DMS53 treated with DMSO at 0.1 percent for 48 hours (cell line): ENCODE data around the gene LMBR1L.

Source experiments
- DNase-seq: peaks from one replicate; lab custom pipeline; 2025; ENCODE audit not compliant: unreplicated experiment; lab: John Stamatoyannopoulos, UW

Gene LMBR1L

GRCh38 chr12:49055092-49055491 lies 55.6 kb downstream of the LMBR1L start:
- no peak for DNase-seq

- DNase-seq, result no peak
These were observed 56.1 kb downstream of the LMBR1L start for GRCh38 chr12:49054524-49054923.

GRCh38 chr12:49054096-49054495 lies 56.6 kb downstream of the LMBR1L start:
- DNase-seq, result no peak

GRCh38 chr12:49052451-49053208 lies 58.0 kb downstream of the LMBR1L start:
- no peak for DNase-seq

DNA sequence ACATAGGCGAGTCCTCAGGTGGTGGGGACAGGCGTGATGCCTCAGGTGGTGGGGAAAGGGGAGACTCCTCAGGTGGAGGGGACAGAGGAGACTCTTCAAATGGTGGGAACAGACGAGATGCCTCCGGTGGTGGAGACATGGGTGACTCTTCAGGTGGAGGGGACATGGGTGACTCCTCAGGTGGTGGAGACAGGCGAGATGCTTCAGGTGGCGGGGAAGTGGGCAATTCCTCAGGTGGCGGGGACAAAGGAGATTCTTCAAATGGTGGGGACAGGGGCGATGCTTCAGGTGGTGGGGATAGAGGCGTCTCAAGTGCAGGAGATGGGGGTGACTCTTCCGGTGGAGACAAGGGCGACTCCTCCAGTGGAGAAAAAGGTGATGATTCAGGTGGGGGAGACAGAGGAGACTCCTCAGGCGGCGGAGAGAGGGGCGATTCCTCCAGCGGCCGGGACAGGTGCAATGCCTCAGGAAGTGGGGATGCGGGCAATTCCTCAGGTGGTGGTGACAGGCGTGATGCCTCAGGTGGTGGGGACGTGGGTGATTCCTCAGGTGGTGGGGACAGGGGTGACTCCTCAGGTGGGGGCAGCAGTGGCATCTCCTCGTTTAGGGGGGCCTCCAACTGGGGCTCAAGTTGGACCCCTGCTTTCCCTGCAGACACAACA lies 58.7 kb downstream of the LMBR1L start:
- DNase-seq, result no peak

DNA sequence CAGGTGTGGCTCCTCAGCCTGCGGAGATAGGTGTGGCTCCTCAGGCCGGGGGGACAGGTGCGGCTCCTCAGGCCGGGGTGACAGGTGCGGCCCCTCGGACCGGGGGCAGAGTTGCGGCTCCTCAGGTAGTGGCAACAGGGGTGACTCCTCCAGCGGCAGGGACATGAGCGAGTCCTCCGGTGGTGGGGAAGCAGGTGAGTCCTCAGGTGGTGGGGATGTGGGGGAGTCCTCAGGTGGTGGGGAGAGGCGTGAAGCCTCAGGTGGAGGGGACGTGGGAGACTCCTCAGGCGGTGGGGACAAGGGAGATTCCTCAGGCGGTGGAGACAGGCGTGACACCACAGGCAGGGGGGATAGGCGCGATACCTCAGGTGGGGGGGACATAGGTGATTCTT lies 59.3 kb downstream of the LMBR1L start:
- no peak for DNase-seq

DNA sequence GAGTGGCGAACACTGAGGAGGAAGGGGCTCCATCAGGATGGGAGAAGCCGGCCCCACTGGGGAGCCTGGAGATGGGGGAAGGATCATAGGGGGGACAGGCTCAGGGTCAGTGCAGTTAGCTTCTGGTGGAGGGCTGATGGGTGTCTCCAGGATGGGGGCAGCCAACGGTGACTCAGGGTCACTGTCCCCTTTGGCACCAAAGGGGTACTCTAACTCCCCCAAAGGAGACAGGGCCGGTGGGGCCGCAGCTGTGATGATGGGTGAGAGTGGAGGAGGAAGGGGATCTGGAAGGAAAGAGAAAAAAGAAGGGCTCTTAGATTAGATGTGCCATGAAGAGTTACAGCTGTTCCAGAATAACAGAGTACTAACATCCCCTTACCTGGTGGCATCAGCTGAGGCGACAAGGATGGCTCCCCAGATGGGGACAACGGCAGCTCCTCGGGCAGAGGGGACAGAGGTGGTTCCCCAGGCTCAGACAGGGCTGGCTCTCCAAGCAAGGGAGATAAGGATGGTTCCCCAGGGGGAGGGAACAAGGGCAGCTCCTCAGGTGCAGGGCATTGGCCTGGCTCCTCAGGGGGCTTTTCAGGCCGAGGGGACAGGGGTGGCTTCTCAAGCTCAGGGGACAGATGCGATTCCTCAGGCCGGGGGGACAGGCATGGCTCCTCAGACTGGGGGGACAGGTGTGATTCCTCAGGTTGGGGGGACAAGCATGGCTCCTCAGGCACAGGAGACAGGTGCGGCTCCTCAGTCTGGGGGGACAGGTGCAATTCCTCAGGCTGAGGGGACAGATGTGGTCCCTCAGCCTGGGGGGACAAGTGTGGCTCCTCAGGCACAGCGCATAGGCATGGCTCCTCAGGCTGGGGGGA lies 59.9 kb downstream of the LMBR1L start:
- no peak for DNase-seq

DNA sequence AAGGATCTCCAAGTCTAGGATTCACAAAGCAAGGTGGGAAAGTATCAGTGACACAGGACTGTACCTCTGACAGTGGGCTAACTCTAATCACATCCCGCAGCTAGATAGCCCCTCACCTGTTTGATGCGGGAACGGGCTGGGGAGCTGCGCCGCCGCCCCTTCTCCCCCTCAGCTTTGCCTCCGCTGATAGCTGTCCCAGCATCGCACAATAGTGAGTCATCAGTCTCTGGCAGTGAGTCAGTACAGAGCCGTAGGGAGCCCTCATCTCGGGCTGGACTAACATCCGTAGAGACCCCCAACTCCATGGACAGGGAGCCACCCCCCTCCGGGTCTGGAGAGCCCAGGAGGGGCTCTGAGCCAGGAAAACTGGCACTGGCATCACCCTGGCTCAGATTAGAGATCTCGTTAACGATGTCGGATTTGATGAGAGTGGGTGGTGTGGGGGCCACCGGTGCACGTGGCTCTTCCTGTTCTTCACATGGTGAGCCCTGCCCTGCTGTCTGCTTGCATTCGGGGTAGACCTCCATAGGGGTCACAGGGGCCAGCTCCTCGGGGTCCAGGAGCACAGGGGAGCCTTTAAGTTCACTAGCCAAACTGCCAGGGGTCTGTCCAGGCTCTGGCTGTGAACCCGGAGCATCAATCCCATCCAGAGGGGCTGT lies 61.0 kb downstream of the LMBR1L start:
- DNase-seq, result no peak

DNA sequence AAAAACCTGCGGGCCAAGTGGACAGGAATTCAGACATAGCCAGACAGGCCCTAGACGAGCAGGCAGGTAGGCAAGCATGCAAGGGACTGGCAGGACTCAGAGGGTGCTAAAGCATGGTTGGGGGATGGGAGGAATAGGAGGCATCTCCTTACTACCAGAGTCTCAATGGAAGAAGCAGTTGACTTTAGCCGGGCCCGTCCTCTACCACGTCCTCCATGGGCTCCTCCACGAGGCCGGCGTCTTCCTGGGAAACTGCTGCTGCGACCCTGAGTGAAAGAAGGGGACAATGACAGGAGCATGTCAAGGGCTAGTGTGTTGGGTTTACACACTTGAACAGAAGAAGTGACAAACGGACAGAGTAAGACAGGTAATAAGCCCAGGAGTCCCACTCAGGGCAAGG lies 61.7 kb downstream of the LMBR1L start:
- no peak for DNase-seq
